GM12873 (cell line): Measurements from ENCODE around the gene RAX2.

Experiments used
- TF ChIP-seq, protein P1 (sequence below): IDR thresholded peaks from 2 replicates; pipeline ENCODE4 v1.5.1; 2012; ENCODE audit warnings: low read depth, mild to moderate bottlenecking, moderate library complexity, low read length, control low read depth; ENCODE audit not compliant: insufficient read depth; ENCODE audit errors: missing control alignments

The RAX2 gene

DNA sequence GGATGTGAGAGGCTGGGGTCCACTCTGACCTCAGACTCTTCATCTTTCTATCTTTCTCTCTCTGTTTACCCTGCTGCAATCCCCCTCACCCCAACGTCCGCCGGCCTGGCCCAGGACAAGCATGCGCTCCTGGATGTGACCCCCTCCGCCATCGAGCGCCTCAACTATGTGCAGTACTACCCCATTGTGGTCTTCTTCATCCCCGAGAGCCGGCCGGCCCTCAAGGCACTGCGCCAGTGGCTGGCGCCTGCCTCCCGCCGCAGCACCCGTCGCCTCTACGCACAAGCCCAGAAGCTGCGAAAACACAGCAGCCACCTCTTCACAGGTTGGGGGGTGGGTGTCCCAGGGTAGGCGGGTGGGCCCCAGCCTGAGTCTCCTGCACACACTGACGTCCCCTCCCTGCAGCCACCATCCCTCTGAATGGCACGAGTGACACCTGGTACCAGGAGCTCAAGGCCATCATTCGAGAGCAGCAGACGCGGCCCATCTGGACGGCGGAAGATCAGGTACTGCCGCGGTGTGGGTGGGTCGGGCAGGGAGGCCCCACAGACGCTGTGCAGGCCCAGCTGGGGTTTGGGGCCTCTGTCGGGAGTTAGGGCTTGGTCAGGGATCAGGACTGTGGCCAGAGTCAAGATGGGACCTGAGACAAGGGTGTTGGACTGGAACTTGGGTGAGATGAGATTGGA is 25.5 kb downstream of the RAX2 start:
- TF ChIP-seq, protein P1, sequence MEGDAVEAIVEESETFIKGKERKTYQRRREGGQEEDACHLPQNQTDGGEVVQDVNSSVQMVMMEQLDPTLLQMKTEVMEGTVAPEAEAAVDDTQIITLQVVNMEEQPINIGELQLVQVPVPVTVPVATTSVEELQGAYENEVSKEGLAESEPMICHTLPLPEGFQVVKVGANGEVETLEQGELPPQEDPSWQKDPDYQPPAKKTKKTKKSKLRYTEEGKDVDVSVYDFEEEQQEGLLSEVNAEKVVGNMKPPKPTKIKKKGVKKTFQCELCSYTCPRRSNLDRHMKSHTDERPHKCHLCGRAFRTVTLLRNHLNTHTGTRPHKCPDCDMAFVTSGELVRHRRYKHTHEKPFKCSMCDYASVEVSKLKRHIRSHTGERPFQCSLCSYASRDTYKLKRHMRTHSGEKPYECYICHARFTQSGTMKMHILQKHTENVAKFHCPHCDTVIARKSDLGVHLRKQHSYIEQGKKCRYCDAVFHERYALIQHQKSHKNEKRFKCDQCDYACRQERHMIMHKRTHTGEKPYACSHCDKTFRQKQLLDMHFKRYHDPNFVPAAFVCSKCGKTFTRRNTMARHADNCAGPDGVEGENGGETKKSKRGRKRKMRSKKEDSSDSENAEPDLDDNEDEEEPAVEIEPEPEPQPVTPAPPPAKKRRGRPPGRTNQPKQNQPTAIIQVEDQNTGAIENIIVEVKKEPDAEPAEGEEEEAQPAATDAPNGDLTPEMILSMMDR, result no peak

DNA sequence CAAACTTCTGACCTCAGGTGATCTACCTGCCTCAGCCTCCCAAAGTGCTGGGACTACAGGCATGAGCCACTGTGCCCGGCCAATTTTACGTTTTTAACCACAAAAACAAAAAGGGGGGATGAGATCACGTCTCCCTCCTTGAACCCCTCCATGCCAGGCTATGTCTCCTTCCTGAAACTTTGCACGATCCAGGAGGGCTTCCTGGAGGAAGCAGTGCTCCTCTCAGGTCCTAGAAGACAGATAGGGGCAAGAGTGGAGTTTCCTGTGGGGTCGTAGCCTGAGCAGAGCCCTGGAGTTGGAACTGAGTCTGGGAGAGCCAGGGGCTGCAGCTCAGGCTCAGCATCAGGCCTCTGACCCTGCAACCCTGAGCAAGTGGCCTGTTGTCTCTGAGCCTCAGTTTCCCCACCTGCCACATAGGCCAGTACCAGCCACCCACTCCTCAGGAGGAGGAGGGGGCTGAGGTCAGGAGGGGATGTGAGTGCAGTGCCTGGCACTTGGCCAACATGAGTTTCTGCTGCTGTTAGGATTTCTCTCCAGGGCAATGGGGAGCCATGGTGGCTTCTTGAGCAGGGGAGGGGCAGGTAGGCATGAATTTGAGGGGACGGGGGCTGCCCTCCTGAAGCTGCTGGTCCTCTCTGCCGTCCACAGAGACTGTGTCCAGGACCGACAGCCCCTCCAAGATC is 26.5 kb downstream of the RAX2 start:
- TF ChIP-seq, protein P1, result no peak

DNA sequence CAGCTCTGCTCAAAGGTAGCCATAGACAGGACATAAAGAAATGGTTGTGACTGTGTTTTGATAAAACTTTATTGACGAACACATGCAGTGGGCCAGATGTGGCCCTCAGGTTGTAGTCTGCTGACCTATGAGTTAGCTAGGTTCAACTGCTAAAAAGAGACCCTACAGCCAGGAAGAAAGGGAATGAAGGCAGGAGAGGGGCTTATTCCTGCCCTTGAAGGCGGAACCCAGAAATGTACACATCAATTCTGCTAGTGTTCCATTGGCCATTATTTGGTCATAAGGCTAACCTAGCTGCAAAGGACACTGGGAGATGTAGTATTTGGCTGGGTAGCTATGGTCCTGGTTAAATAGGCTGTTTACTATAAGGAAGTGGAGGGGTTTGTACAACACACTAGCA is 28.5 kb downstream of the RAX2 start:
- TF ChIP-seq, protein P1, result no peak

DNA sequence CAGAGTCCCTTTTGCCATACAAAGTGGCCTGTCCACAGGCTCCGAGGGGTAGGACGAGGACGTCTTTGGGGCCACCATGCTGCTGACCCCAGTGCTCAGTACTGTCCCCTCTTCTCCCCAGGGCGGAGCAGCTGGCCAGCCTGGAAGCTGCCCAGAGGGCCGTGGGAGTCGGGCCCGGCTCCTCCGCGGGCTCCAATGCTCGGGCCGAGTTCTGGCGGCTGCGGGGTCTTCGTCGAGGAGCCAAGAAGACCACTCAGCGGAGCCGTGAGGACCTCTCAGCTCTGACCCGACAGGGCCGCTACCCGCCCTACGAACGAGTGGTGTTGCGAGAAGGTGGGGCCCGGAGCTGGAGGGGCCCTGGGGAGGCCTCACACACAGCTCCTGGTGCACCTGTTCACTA is 31.6 kb downstream of the RAX2 start:
- TF ChIP-seq, protein P1, result no peak

DNA sequence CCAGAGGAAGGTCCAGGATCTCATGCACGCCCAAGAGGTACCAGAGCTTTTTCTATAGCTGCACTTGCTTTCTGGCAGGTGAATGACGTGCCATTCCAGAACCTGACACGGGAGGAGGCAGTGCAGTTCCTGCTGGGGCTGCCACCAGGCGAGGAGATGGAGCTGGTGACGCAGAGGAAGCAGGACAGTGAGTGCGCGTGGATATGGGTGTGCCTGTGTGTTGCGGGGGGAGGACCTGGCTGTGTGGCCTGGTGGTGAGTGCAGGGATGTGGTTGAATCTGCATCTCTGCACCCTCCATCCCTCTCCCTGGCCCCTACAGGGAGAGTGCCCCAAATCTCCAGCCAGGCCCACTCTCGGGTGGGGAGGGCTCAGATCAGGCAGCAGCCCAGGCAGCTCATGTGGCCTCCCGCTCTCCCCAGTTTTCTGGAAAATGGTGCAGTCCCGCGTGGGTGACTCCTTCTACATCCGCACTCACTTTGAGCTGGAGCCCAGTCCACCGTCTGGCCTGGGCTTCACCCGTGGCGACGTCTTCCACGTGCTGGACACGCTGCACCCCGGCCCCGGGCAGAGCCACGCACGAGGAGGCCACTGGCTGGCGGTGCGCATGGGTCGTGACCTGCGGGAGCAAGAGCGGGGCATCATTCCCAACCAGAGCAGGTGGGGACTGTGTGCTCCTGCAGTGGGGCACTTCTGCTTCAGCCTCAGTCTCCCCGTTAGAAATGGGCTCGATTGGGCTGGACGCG is 33.4 kb downstream of the RAX2 start:
- TF ChIP-seq, protein P1, result no peak

DNA sequence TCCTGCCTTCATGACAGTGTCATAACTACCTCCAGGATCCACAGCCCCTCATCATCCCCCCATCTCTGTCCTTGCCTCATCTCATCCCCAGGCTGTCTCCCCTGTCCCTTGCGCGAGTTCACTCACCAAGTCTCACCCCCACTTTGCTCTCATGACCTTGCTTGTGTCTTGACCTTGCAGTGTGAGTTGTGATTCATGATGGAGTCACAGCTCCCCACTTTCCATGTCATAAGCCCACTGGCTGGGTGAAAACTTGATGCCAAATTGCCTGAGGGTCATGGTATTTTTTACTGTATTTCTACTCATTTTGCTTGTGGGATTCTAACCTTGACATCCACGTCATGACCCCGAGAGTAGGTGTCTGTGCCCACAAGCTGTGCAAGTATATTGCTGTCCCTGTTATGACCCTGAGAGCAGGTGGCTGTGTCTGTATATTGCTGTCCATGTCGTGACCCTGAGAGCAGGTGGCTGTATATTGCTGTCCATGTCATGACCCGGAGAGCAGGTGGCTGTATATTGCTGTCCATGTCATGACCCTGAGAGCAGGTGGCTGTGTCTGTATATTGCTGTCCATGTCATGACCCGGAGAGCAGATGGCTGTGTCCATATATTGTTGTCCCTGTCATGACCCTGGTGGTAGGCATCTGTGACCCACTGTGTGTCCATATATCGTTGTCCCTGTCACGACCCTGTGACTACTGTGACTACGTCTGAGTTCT is 34.4 kb downstream of the RAX2 start:
- TF ChIP-seq, protein P1, result no peak

DNA sequence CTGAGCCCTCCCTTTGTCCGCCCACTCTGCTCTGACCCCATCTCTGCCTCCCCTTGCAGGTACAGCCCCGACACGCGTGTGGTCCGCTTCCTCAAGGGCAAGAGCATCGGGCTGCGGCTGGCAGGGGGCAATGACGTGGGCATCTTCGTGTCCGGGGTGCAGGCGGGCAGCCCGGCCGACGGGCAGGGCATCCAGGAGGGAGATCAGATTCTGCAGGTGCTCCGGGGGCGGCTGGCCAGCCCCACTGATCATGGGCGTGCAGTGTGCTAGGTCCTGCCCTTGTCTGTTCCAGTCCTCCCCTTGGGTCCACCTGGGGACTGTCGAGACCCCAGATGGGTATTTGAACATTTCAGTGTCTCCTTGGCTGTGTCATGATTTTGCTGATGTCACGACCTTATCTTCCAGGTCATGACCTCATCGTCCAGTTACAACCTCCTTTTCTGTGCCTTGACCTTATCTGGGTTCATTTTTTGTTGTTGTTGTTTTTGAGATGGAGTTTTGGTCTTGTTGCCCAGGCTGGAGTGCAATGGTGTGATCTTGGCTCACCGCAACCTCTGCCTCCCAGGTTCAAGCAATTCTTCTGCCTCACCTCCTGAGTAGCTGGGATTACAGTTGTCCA is 35.8 kb downstream of the RAX2 start:
- TF ChIP-seq, protein P1, result no peak
